AG09319 (cell line): Measurements from ENCODE around the gene CXCL10.
A peak's percentile ranks its signal among the peaks of the same experiment; 100 is the strongest.
"Not testable (repeated sequence)": the region's sequence is repeated elsewhere in the genome, so short reads cannot be mapped to it uniquely, and the experiment has no call there.

Experiments used
- DNase-seq: peaks from one replicate; pipeline ENCODE4 v3.0.0-alpha.2; 2010; ENCODE audit warnings: low read depth; ENCODE audit errors: extremely low read depth
- CTCF ChIP-seq: IDR thresholded peaks from 2 replicates; pipeline ENCODE4 v1.5.1; 2011; ENCODE audit warnings: low read depth, mild to moderate bottlenecking, inconsistent platforms, low read length, moderate library complexity

Gene CXCL10

GRCh38 chr4:76001700-76002099 is 21.6 kb downstream of the CXCL10 start:
- TF ChIP-seq CTCF = no peak

GRCh38 chr4:76000279-76000678 is 23.0 kb downstream of the CXCL10 start:
- DNase-seq = no peak
- TF ChIP-seq CTCF = no peak

More at GRCh38 chr4:76001700-76002099, 21.6 kb downstream of the CXCL10 start:
- DNase-seq = no peak

- not testable (repeated sequence) for DNase-seq
These were observed 24.7 kb downstream of the CXCL10 start for GRCh38 chr4:75998525-75999147.

GRCh38 chr4:75997946-75998345 is 25.4 kb downstream of the CXCL10 start:
- TF ChIP-seq CTCF = no peak
- no peak for DNase-seq

GRCh38 chr4:75997081-75997480 is 26.2 kb downstream of the CXCL10 start:
- DNase-seq = no peak

GRCh38 chr4:75995727-75996126 is 27.6 kb downstream of the CXCL10 start:
- TF ChIP-seq CTCF = peak; percentile 54
- DNase-seq = no peak

More at GRCh38 chr4:75997081-75997480, 26.2 kb downstream of the CXCL10 start:
- TF ChIP-seq CTCF = no peak

GRCh38 chr4:75992462-75992861 is 30.8 kb downstream of the CXCL10 start:
- no peak for TF ChIP-seq CTCF
- no peak for DNase-seq

GRCh38 chr4:75989846-75990528 is 33.3 kb downstream of the CXCL10 start:
- TF ChIP-seq CTCF = no peak
- DNase-seq = no peak
